Natural killer cell (primary cell): ENCODE results near the gene SLC24A3. TPM values are rescaled to one million over a fixed set of nuclear protein-coding genes. Genes with fewer than 3 reads are reported as not detected.

Experiments
- ATAC-seq, 3 donors: fragments of 150-1000 bp in 2 of 3; fragments of 200-7000 bp in 1 of 3; cut with Tn5 transposase; 1 replicate in 1 of 3; 2 replicates in 2 of 3; pipeline ENCODE4 v1.10.0; 2021; ENCODE audit warnings: mild to moderate bottlenecking in 2 of 3, moderate library complexity in 2 of 3
- DNase-seq, 2 donors: peaks; one replicate each; pipeline versions ENCODE4 v3.0.0 to v3.0.0-alpha.2; 2013 to 2021; ENCODE audit warnings: mixed read lengths in 1 of 2
- H3K27ac ChIP-seq: one replicate; pipeline ENCODE4 v1.5.1; 2013; ENCODE audit warnings: mild to moderate bottlenecking, low read length
- H3K27me3 ChIP-seq: one replicate; pipeline ENCODE4 v1.6.1; 2013; ENCODE audit warnings: low read length; ENCODE audit not compliant: control insufficient read depth, insufficient read depth
- H3K36me3 ChIP-seq: one replicate; pipeline ENCODE4 v1.6.1; 2013; ENCODE audit warnings: low read length; ENCODE audit not compliant: control insufficient read depth, insufficient read depth
- H3K4me1 ChIP-seq: one replicate; pipeline ENCODE4 v1.6.1; 2013; ENCODE audit warnings: low read length; ENCODE audit not compliant: control insufficient read depth, insufficient read depth
- H3K4me3 ChIP-seq: one replicate; pipeline ENCODE4 v1.5.1; 2013; ENCODE audit warnings: low read length
- H3K9me3 ChIP-seq: one replicate; pipeline ENCODE4 v1.6.1; 2013; ENCODE audit warnings: low read length; ENCODE audit not compliant: control insufficient read depth, insufficient read depth
- H3K27ac Mint-ChIP-seq, 2 donors: one replicate each; pipeline ENCODE4 v1.8.0; 2022; ENCODE audit warnings: mild to moderate bottlenecking in 2 of 2, mixed read lengths in 2 of 2, moderate library complexity in 1 of 2
- H3K27me3 Mint-ChIP-seq, 2 donors: one replicate each; pipeline ENCODE4 v1.8.0; 2022; ENCODE audit warnings: low read depth in 2 of 2, mixed read lengths in 2 of 2
- H3K36me3 Mint-ChIP-seq: one replicate; pipeline ENCODE4 v1.8.0; 2022; ENCODE audit warnings: mixed read lengths
- H3K4me1 Mint-ChIP-seq, 2 donors: one replicate each; pipeline ENCODE4 v1.8.0; 2022; ENCODE audit warnings: mixed read lengths in 2 of 2
- H3K4me3 Mint-ChIP-seq: one replicate; pipeline ENCODE4 v1.8.0; 2022; ENCODE audit warnings: mild to moderate bottlenecking, moderate library complexity, mixed read lengths
- H3K9me3 Mint-ChIP-seq, 2 donors: one replicate each; pipeline ENCODE4 v1.8.0; 2022; ENCODE audit warnings: mixed read lengths in 2 of 2
- WGBS: methylation state at CpG from one replicate; pipeline ENCODE4 v1.1.7; 2013; ENCODE audit warnings: missing lambda C conversion rate; ENCODE audit not compliant: insufficient coverage; 5-methylcytosine and 5-hydroxymethylcytosine counted together
- intact Hi-C: fragments of 100-400 bp; cut with micrococcal nuclease; formaldehyde crosslinking; loops from one replicate; pipeline ENCODE4 v1.14.2; 2022
- total RNA-seq, 4 donors: library from RNA; stranded (reverse); fragments of 120-200 nt in 1 of 4; gene quantifications; one replicate each; pipeline versions ENCODE4 v1.2.3 to v1.2.4, GENCODE V29; 2013 to 2022
- TF ChIP-seq, protein P1 (sequence below): fragments of 200-600 bp; IDR thresholded peaks from one replicate; pipeline ENCODE4 v1.8.0; 2022; ENCODE audit warnings: antibody characterized with exemption

Gene SLC24A3
- total RNA-seq, 3 donors from 2014 or later (not counting 1 experiment from before 2014, with no cell fraction given): 0.09 to 5.5 (median 0.99) TPM

DNA sequence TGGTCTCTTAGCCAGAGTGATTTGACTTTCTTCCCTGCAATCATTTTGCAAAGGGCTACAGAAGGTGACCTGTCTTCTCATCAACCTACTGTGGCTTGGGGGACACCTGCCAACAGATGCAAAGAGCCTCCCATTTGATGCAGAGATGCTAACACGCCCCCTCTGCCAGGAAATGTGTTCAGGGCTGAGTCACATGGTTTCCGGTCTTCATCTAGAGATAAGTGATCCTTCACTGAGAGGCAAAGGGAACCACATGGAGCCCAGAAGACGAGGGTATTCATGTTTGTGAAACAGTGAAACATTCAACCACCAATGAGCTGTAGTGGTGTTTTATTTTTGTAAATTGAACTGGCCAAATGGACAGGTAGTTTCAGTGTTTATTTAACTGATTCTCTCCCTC is 436.6 kb downstream of the SLC24A3 start:
- H3K4me1 Mint-ChIP-seq: no peaks in the 10 kb centered on the region
- WGBS: 67% methylated on average over 3 of the region's 3 CpGs
- no peak overlapping the region for H3K27ac Mint-ChIP-seq
- TF ChIP-seq, protein P1, sequence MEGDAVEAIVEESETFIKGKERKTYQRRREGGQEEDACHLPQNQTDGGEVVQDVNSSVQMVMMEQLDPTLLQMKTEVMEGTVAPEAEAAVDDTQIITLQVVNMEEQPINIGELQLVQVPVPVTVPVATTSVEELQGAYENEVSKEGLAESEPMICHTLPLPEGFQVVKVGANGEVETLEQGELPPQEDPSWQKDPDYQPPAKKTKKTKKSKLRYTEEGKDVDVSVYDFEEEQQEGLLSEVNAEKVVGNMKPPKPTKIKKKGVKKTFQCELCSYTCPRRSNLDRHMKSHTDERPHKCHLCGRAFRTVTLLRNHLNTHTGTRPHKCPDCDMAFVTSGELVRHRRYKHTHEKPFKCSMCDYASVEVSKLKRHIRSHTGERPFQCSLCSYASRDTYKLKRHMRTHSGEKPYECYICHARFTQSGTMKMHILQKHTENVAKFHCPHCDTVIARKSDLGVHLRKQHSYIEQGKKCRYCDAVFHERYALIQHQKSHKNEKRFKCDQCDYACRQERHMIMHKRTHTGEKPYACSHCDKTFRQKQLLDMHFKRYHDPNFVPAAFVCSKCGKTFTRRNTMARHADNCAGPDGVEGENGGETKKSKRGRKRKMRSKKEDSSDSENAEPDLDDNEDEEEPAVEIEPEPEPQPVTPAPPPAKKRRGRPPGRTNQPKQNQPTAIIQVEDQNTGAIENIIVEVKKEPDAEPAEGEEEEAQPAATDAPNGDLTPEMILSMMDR: no peak
- H3K27me3 Mint-ChIP-seq: peaks cover 9 to 11% of the 10 kb centered on the region in 2 donors
- no peak overlapping the region for H3K4me3 Mint-ChIP-seq
- Histone ChIP-seq H3K4me1 (no peaks in the 10 kb centered on the region), H3K36me3 (no peaks in the 10 kb centered on the region), H3K4me3 (no peak overlapping the region), H3K9me3 (no peaks in the 10 kb centered on the region), H3K27ac (no peak overlapping the region), H3K27me3 (no peaks in the 10 kb centered on the region)
- intact Hi-C loops: no loop called here
- no peaks in the 10 kb centered on the region for H3K9me3 Mint-ChIP-seq
- ATAC-seq (no peak), DNase-seq (no peak)
- H3K36me3 Mint-ChIP-seq: no peaks in the 10 kb centered on the region

DNA sequence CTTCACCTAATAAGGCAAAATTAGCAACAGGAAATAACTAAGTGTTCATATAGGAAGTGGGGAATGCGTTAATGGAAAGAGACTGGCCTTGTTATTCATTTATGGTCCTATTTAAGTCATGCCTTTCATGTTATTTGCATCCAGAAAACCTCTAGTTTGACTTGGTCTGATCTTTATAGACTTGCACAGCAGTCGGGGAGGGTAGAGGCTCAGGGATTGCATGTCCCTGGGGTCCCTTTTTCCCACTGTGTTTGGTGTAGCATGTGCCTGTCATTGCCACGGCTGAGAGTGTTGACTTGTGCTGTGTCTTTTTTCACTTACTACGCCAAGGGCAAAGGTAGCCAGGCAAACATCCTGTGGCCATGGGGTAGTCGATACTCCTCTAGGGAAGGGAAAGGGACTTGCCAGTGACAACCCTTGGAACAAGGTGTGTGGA is 440.2 kb downstream of the SLC24A3 start:
- intact Hi-C loops: no loop called here
- no peak overlapping the region for H3K27ac Mint-ChIP-seq
- H3K9me3 Mint-ChIP-seq: no peaks in the 10 kb centered on the region
- H3K4me1 Mint-ChIP-seq: no peaks in the 10 kb centered on the region
- peaks cover 8 to 13% of the 10 kb centered on the region in 2 donors for H3K27me3 Mint-ChIP-seq
- no peaks in the 10 kb centered on the region for H3K4me1 ChIP-seq
- no peak overlapping the region for H3K4me3 Mint-ChIP-seq
- no peaks in the 10 kb centered on the region for H3K27me3 ChIP-seq
- H3K4me3 ChIP-seq: no peak overlapping the region
- TF ChIP-seq, protein P1: no peak
- 61% methylated on average over 5 of the region's 5 CpGs for WGBS
- DNase-seq (no peak), ATAC-seq (no peak)
- no peak overlapping the region for H3K27ac ChIP-seq
- H3K36me3 Mint-ChIP-seq: no peaks in the 10 kb centered on the region
- H3K36me3 ChIP-seq: no peaks in the 10 kb centered on the region
- H3K9me3 ChIP-seq: no peaks in the 10 kb centered on the region

DNA sequence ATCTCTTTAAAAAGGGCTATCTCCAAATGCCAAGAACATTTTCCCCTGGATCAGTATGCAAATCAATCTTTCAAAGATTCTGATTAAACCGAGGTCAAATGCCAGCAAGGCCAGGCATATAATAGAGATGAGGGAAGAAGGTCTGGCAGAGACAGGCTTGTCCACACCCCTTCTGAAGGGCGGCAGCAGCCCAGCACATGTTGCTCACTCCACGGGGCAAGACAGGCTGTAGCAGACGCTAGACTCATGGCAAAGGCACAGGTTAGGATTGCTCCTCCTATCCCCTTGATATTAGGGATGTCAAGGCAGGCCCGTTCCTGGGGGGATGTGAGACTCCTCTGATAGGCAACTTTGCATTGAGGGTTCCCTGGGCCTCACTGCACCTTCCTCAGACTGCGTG is 440.9 kb downstream of the SLC24A3 start:
- H3K36me3 Mint-ChIP-seq: no peaks in the 10 kb centered on the region
- peaks cover 12 to 19% of the 10 kb centered on the region in 2 donors for H3K27me3 Mint-ChIP-seq
- ATAC-seq (no peak), DNase-seq (no peak)
- H3K4me3 Mint-ChIP-seq: no peak overlapping the region
- Histone ChIP-seq H3K4me3 (no peak overlapping the region), H3K27me3 (no peaks in the 10 kb centered on the region), H3K4me1 (peaks cover 4% of the 10 kb centered on the region), H3K36me3 (no peaks in the 10 kb centered on the region), H3K27ac (no peak overlapping the region), H3K9me3 (no peaks in the 10 kb centered on the region)
- H3K9me3 Mint-ChIP-seq: no peaks in the 10 kb centered on the region
- no peak overlapping the region for H3K27ac Mint-ChIP-seq
- intact Hi-C loops: no loop called here
- TF ChIP-seq, protein P1: no peak
- 80% methylated on average over 6 of the region's 6 CpGs for WGBS
- H3K4me1 Mint-ChIP-seq: peaks cover 4 to 5% of the 10 kb centered on the region in 2 donors

DNA sequence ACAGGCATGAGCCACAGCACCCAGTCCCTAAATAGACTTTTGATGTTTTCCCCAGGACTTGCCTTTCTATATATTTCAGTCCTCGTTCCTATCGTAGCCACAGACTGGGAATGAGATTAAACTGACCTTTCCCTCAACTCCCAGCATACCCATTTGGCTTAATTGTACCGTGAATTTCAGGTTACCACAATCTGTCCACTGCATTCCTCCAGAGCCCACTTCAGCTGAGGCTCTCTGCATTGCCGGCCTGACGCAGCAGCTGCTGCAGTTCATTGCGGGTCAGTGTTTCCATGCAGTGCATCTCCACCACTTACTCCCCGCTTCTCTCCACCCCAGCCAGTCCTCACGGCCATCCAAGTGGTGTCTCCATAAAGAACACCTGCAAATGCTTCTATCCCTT is 442.5 kb downstream of the SLC24A3 start:
- Histone ChIP-seq H3K27me3 (no peaks in the 10 kb centered on the region), H3K27ac (no peak overlapping the region), H3K4me3 (no peak overlapping the region), H3K36me3 (no peaks in the 10 kb centered on the region), H3K9me3 (no peaks in the 10 kb centered on the region), H3K4me1 (peaks cover 8% of the 10 kb centered on the region)
- Mint-ChIP-seq H3K36me3 (no peaks in the 10 kb centered on the region), H3K27me3 (peaks cover 12 to 19% of the 10 kb centered on the region in 2 donors), H3K4me3 (no peak overlapping the region), H3K9me3 (no peaks in the 10 kb centered on the region), H3K4me1 (peaks cover 4 to 8% of the 10 kb centered on the region in 2 donors), H3K27ac (no peak overlapping the region)
- 94% methylated on average over 8 of the region's 8 CpGs for WGBS
- no peak for DNase-seq
- intact Hi-C loops: no loop called here
- ATAC-seq: no peak
- TF ChIP-seq, protein P1: no peak
